ENCODE results near the gene C3orf70. TPM values are rescaled to one million over a fixed set of nuclear protein-coding genes. Genes with fewer than 3 reads are reported as not detected.

Gene C3orf70
- total and polyA plus RNA-seq, 11 donors, result 0.53 to 2.9 (median 2.0) TPM

GRCh38 chr3:185164428-185165217, 11.8 kb upstream of the C3orf70 start:
- DNase-seq (no peak), ATAC-seq (no peak)
- Histone ChIP-seq H3K27me3 (no peaks in the 10 kb centered on the region), H3K4me1 (no peaks in the 10 kb centered on the region), H3K36me3 (no peaks in the 10 kb centered on the region), H3K27ac (no peak overlapping the region), H3K4me3 (no peak overlapping the region), H3K9me3 (no peaks in the 10 kb centered on the region)
- TF ChIP-seq POLR2A (IDR thresholded peaks at IDR 0.05) (no peak), CTCF (IDR thresholded peaks at IDR 0.05) (no peak)
- WGBS, 4 donors, result 67 to 74% (median 71%) methylated on average over 6 of the region's 6 CpGs
- intact Hi-C loops (cut with DNase I), result no loop called here

DNA sequence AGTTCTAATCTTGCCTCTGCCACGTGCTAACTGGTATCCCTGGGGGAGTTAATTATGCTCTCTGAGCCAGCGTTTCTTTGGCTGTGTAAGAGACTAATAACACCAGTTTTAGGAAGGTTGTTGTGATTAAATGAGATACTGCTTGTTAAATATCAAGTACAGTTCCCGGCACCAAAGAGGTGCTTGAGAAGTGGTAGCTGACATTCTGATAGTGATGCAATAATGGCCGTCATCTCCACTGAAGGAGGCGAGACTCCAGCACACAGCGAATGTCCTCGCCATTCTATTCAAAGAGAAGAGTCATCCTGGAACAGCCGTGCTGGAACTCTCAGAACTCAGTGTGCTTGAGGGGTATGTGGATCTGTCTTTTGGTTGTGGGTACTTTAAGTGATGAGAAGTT, 9.8 kb upstream of the C3orf70 start:
- no peaks in the 10 kb centered on the region for H3K27me3 ChIP-seq
- H3K9me3 ChIP-seq, result no peaks in the 10 kb centered on the region
- no peak overlapping the region for H3K4me3 ChIP-seq
- DNase-seq (no peak), ATAC-seq (no peak)
- H3K36me3 ChIP-seq, result no peaks in the 10 kb centered on the region
- H3K4me1 ChIP-seq, result no peaks in the 10 kb centered on the region
- intact Hi-C loops (cut with DNase I), result no loop called here
- TF ChIP-seq CTCF (IDR thresholded peaks at IDR 0.05) (no peak), POLR2A (IDR thresholded peaks at IDR 0.05) (no peak)
- 73 to 83% (median 76%) methylated on average over 8 of the region's 8 CpGs for WGBS, 4 donors
- no peak overlapping the region for H3K27ac ChIP-seq

DNA sequence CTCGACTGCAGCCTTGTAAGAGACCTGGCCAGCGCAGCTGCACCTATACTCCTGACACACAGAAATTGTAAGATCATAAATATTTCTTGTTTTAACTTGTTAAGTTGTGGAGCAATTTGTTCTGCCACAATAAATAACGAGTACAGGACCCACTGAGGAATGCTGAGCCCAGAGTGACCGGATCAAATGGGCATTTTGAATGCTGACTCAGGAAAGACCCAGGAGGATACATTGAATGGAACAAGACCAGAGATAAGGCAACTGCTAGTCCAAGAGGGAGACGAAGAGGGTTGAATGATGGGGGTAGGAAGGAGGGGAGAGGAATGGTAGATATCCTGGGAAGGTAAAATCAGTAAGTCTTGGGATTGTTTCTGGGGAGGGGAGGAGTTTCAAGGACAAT, 8.9 kb upstream of the C3orf70 start:
- H3K27ac ChIP-seq, result no peak overlapping the region
- H3K4me1 ChIP-seq, result no peaks in the 10 kb centered on the region
- no peak overlapping the region for H3K4me3 ChIP-seq
- DNase-seq (no peak), ATAC-seq (no peak)
- no peaks in the 10 kb centered on the region for H3K9me3 ChIP-seq
- H3K36me3 ChIP-seq, result no peaks in the 10 kb centered on the region
- H3K27me3 ChIP-seq, result no peaks in the 10 kb centered on the region
- WGBS, 4 donors, result 78 to 85% (median 82%) methylated on average over 5 of the region's 5 CpGs
- no peak for TF ChIP-seq CTCF (IDR thresholded peaks at IDR 0.05)
- no peak for TF ChIP-seq POLR2A (IDR thresholded peaks at IDR 0.05)
- intact Hi-C loops (cut with DNase I), result no loop called here

DNA sequence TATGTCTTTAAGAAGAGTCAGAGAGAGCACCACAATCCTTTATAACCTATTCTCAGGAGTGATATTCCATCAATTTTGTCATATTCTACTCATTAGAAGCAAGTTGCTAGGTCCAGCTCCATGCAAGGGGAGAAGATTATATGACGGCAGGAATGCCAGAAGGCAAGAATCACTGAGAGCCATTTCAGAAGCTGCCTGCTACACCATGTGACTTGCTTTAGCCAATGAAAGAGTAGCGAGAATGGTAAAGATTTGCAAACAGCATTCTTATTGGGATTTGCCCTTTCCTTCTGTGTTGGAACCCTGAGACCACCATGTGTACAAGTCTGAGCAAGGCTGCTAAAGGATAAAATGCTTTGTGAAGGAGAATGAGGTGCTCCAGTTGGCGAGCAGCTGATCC, 4.5 kb upstream of the C3orf70 start:
- intact Hi-C loops (cut with DNase I), result no loop called here
- Histone ChIP-seq H3K27me3 (peaks cover 0 to 10% (median 3%) of the 10 kb centered on the region in 9 donors), H3K27ac (no peak overlapping the region), H3K4me1 (peaks cover 0 to 20% (median 0%) of the 10 kb centered on the region in 12 donors), H3K9me3 (no peaks in the 10 kb centered on the region), H3K4me3 (no peak overlapping the region), H3K36me3 (no peaks in the 10 kb centered on the region)
- ATAC-seq (no peak), DNase-seq (no peak)
- TF ChIP-seq CTCF (IDR thresholded peaks at IDR 0.05), result no peak
- no peak for TF ChIP-seq POLR2A (IDR thresholded peaks at IDR 0.05)
- WGBS, 4 donors, result 91 to 98% (median 96%) methylated on average over 3 of the region's 3 CpGs

Data from heart left ventricle (tissue), 16 donors.